H1 (cell line): ENCODE results near the gene KANSL3. TPM values are rescaled to one million over a fixed set of nuclear protein-coding genes. Genes with fewer than 3 reads are reported as not detected.

ENCODE experiments used
- ATF2 ChIP-seq: IDR thresholded peaks from 2 replicates; pipeline ENCODE4 v1.6.1; 2012; ENCODE audit warnings: low read length, inconsistent platforms
- CHD7 ChIP-seq: fragments of 300-600 bp; sonication (generic); IDR thresholded peaks from 2 replicates; pipeline ENCODE4 v1.7.1; 2012; ENCODE audit warnings: low read length, moderate library complexity, mild to moderate bottlenecking, inconsistent platforms; ENCODE audit not compliant: insufficient replicate concordance
- EP300 ChIP-seq, 2 experiments: IDR thresholded peaks; 1 replicate in 1 of 2; 2 replicates in 1 of 2; pipeline ENCODE4 v1.6.1; 2011 to 2012; ENCODE audit warnings: low read depth in 2 of 2, low read length in 2 of 2, mild to moderate bottlenecking in 2 of 2, borderline replicate concordance in 1 of 2, inconsistent platforms in 1 of 2, moderate library complexity in 1 of 2
- KDM4A ChIP-seq: IDR thresholded peaks from one replicate; pipeline ENCODE4 v1.7.1; 2012; ENCODE audit warnings: low read depth, mild to moderate bottlenecking, moderate library complexity, low read length, inconsistent platforms; ENCODE audit not compliant: severe bottlenecking
- polyA plus RNA-seq, 7 experiments: library from polyadenylated mRNA; depleted of rRNA in 3 of 7; stranded (reverse) in 5 of 7; unstranded in 2 of 7; fragments of >200 nt in 5 of 7; fragments of 200-250 nt in 2 of 7; gene quantifications; 1 replicate in 5 of 7; 2 replicates in 1 of 7; 4 replicates in 1 of 7; pipeline versions ENCODE4 v1.2.1 to v1.2.3, GENCODE V29; 2011 to 2013; ENCODE audit warnings: missing spikeins in 2 of 7, mixed read lengths in 2 of 7
- total RNA-seq: library from RNA; stranded (reverse); fragmentation: NEBNext Ultra II Directional; extraction: Animal tissue kit (Norgen Biotek cat#: 25700); gene quantifications from 2 replicates; pipeline ENCODE4 v1.2.1, GENCODE V29; 2021

The KANSL3 gene
- total and polyA plus RNA-seq, 2 of the 8 experiments (the other 6 are each of a cell fraction or from before 2014, with no cell fraction given), result 19.8 to 31.4 TPM

GRCh38 chr2:96683307-96683706, 45.2 kb upstream of the KANSL3 start (continued):
- no peak for TF ChIP-seq CHD7
- no peak for TF ChIP-seq KDM4A
- no peak for TF ChIP-seq ATF2
- no peak for TF ChIP-seq EP300 (IDR thresholded peaks at IDR 0.05; ENCODE audit: borderline replicate concordance in 1 of 2, low read depth in 2 of 2, low read length in 2 of 2)
